GM19035 (cell line): ENCODE measurements around the gene CTTNBP2.

ENCODE experiments used
- ATAC-seq: cut with Tn5 transposase; IDR thresholded peaks from one replicate; pipeline ENCODE4 v1.9.1; 2021; ENCODE audit not compliant: unreplicated experiment

Gene CTTNBP2

DNA sequence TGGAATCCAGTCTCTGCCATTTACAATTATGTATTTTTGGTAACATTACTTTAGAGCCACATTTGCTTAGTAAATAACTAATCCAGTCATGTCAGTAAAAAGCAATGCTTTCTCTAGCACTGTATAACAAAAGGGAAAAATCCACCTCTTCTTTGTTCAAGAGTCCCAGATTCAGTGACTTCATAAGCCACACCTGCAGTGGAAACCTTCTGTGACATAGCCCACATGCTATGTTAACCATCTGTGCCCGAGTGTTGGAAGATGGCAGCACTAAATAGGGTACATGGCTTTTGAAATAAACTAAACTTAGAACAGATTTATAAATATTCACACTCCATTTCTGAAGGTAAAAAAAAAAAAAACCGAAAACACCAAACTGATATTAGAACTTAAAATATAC lies 83.0 kb downstream of the CTTNBP2 start:
- ATAC-seq = no peak

DNA sequence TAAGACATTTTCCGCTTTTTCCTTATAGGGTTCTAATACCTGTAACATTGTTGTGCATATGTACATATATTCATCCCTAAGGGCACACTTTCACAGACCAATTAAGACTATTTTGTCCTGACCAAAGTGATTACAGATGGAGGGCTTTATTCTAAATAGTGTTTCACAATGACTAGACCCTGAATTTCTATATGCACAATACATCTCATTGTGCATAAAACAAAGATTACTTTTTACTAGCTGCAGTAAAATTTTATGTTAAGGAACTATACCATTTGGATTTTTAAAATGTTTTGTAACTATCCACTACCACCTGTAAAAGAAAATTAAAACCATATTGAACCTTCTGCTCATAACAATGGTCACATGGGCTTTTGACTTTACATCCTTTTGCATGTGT lies 87.8 kb downstream of the CTTNBP2 start:
- no peak for ATAC-seq

DNA sequence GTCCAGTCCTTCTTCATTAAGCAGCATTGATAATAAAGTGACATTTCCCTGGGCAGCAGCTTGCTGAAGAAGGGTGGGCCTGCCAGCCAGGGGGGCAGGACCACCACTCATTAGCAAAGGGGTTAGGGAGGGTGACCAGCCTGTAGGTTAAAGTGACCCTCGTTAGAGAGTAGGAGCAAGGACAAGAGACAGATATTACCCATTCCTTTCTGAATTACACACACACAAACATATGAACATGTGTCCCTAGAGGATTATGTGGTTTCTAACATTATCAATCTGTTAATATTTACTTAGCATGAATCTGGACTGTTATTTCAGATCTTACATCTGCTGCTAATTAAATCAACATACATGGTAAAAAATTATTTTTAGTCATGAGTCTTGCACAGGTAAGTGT lies 88.9 kb downstream of the CTTNBP2 start:
- no peak for ATAC-seq

DNA sequence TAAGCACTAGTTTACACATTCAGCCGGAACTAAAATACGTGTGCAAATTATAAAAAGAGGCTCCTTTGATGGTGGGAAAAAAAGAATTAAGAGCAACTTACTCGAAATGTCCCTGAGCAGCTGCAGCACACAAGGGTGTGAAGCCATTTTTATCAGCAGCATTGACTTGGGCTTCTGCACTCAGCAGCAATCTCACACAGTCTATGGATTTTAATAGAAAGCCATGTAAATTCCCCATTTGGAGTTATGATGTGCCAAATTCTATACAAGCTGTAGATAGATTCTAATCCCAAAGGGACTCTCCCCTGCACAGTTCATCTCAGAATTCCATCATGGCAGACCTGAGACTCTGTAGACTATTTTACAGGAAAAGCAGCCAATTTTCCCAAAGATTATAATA lies 90.5 kb downstream of the CTTNBP2 start:
- ATAC-seq = no peak

DNA sequence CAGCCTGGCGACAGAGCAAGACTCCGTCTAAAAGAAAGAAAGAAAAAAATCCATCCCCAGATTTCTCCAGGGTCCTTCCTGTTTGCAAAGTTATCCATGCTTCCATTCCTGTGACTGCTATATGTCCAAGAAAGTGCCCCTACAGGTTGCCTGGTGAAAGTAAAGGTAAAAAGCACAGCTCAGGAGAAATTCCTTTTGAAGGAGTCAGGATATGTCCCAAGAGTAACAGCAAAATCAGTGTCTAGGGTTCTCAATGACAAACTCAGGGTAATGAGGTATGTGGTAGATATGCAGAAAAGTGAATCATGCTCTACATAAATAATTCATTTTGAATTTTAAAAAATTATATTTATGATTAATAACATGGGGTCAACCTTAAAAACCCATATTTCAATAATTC lies 91.5 kb downstream of the CTTNBP2 start:
- ATAC-seq = no peak

DNA sequence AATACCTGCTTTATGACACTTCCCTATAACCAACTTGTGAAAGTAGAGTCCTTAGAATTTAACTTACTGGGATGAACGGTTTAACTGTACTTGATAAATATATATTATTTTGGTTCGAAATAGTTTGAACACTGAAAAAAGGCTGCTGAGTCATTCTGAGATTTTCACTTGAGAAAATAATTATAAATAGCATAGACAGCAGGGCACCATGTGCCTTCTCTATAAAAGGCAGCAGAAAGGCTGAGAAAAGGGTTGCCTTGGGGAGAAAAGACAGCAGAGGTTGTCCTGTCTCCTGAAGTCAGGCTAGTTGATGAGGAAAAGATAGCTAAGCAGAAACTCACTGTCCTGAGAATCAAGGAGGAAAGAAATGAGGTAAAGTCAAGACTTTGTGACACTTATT lies 92.4 kb downstream of the CTTNBP2 start:
- peak; percentile 85 for ATAC-seq

DNA sequence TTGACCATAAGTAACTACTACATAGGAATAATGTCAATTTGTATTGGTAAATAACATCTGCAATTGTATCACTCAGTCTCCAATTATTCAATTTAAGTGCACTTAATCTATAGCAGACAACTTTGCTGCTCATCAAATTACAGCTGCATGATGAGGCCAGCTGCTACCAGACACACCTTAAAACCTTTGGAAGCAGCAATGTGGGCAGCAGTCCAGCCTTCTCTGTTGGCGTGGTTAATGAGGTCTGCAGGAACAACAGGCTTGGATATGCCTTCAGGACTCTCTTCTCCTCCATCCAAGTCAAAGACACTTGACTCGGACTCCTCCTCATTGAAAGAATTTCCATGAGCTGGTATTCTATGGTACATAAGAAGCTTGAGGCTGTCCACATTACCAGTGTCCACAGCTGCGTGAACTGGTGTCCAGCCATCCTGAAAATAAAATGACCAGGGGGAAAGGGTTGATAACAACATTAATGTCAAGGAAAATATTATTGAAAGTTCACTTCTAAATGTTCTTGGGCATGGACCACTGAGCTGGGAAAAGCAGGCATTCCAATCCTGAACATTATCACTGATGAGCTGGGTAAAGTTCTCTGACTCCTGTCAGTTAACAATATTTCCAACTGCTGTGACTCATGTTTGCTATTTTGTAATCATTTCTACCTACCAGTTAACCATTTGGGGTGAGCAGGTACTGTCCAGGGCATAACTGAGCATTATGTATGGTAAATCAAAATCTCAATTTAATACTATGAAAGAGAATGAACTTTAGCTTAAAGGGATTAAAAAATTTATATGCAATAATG lies 95.7 kb downstream of the CTTNBP2 start:
- ATAC-seq = no peak

DNA sequence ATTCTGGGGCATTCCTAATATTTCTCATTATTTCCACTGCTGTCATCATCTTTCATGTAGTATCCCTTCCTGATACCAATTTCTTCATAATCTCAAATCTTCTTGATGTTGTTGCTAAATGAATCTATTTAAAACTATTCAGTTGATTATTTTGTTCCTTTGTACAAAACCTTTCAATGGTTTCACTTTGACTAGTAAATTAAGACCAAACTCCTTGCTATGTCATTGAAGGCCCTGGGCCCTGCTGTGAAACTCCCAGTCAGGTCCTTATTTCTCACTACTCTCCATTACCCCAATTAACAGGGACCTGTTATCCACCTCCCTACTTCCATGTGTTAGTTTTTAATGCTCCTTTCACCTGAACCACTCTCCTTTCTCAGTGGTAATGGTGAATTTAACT lies 97.0 kb downstream of the CTTNBP2 start:
- peak; percentile 39 for ATAC-seq

DNA sequence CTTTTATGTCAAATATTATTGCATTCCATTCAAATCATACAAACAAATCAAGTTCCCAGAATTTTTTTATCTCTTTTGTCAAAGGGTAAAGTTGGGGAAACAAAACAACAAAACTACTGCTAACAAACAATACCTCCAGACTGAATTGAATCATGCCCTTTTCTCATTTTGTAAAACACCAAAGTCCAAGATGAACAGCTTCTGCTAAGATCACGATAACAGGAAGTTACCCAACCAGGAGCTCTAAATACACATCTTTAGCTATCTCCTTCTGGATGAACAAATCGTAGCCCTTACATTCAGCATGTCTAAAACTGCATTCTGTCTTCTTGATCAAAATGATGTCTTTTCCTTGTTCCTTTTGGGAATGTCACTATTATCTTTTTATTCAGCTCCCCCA lies 97.4 kb downstream of the CTTNBP2 start:
- ATAC-seq = no peak

DNA sequence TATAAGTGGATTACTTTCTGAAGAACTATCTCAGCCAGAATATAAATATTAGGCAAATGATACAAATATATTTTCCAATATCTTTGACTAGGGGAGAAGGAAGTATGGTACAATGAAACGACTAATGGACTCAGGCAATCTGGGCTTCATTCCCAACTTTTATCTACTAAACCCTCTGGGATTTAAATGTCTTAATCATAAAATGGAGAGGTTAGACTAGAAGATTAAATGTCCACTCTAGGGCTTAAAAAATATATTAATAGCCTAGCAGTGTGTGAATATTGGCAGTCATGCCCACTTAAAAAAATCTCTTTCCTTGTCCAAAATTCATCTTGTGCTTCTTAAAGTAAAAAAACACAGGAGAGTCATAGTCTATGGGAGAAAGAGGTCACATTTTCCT lies 98.3 kb downstream of the CTTNBP2 start:
- ATAC-seq = no peak

DNA sequence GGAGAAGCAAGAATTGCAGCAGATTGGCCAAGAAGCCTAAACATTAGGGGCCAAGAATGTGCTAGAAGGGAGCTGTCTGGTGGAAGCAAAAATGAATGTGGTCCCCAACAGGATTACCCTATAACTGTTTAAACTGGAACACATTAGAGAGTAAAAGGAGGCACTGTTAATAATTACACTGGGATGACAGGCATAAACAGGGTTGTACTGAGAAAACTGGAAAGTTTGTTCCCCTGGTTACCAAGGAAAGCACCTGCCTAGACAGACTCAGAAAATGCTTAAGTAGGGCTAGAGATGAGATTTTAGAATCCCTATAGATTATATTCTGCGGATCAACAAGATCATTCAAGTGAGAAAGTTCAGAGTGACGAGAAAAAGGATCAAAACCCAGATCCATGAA lies 100.8 kb downstream of the CTTNBP2 start:
- ATAC-seq = no peak

DNA sequence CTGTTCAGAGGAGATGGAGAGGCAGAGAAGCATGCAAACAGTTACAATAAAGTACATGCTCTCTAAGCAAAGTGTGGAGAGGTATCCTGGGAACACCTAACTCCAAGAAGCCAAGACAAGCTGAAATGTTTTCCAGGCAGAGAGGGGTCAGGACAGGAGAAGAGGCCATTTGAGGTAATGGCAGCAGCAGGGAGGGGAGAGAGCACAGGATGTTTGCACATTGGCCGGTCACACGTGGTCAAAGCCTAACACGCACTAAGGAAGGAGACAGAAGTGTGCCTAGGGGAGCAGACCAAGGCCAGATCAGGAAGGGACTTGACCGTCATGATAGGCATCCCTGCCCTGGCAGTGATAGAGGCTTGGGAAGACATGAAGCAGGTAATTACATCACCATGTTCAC lies 101.5 kb downstream of the CTTNBP2 start:
- ATAC-seq = no peak

DNA sequence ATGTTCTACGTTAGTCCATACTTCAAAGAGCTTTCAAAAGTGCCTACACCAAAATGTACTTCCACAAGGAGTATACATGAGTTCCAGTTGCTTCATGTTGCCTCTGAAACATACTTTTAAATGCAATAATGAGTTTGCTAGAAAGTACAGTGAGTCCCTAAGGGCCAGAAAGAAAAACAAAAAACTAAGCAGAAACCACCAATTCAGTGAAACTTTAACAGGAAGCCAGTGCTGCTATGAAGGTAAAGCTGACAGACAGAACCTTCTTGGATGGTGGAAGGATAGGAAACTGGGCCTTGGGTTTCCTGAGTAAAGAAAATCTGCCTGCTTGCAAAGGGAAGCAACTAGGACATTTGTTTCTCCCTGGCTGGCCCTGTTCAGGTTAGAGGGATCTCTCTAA lies 104.2 kb downstream of the CTTNBP2 start:
- no peak for ATAC-seq

DNA sequence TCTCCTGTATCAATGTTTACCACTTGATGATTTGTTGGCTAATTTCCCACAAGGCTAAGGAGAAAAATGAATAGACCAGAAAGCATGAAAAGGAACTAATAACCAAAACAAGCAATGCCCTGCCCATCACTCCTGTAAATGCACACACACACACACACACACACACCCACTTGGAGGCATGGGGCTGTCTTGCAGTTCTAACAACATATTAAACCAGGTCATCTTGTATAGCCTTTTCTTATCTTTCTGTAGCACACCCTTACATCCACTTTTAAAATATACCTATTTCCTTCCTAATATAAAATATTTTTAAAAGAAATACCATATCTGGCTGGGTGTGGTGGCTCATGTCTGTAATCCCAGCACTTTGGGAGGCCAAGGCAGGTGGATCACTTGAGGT lies 105.3 kb downstream of the CTTNBP2 start:
- no peak for ATAC-seq

DNA sequence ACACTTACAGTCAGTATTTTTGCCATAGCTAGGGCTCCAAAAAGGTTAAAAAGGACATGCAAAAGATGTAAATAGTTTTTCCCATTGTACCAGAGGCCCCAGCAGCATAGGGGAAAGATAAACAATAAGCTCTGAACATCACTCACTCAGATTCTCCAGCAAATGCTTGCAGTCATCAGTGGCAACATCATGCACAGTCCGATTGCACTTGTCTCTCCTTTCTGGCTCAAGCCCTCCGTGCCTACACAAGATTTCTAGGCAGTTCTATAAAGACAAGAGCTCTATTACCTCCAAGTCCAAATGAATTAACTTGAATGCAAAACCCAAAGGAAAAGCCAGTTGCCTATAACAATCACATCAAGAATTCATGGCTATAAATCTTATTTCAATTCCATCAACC lies 106.3 kb downstream of the CTTNBP2 start:
- ATAC-seq = no peak

DNA sequence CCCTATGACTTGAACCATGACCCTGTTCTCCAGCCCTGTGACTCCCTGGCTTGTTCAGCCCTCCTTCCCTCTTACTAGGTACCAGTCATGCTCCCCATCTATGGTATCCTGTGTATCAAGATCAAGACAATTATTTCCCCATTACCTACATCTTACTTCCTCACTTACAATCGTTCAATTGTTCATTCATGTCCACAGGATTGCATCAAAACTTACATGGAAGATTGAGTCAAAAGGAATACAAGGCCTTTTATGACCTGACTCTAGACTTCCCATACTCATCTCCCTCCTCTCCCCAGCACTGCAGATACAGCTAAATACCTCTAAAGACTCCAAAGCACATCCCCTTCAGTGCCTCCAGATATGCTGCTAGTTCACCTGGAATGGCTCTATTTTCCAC lies 109.2 kb downstream of the CTTNBP2 start:
- no peak for ATAC-seq

DNA sequence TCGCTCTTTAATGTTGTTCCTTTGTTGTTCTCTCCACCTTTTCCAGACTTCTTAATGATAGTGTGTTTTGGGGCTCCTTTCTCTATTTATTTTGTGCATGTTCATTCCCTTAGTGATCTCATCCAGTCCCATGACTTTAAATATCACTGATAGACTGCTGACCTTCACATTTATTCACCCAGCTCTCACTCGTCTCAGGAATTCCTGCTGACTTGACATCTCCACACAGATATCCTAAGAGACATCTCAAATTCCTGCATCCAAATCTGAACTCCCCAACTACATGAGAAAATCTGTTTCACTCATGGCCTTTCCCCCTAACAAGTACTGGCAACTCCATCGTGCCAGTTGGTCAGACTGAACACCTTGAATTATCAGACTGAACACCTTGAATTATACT lies 111.2 kb downstream of the CTTNBP2 start:
- no peak for ATAC-seq

DNA sequence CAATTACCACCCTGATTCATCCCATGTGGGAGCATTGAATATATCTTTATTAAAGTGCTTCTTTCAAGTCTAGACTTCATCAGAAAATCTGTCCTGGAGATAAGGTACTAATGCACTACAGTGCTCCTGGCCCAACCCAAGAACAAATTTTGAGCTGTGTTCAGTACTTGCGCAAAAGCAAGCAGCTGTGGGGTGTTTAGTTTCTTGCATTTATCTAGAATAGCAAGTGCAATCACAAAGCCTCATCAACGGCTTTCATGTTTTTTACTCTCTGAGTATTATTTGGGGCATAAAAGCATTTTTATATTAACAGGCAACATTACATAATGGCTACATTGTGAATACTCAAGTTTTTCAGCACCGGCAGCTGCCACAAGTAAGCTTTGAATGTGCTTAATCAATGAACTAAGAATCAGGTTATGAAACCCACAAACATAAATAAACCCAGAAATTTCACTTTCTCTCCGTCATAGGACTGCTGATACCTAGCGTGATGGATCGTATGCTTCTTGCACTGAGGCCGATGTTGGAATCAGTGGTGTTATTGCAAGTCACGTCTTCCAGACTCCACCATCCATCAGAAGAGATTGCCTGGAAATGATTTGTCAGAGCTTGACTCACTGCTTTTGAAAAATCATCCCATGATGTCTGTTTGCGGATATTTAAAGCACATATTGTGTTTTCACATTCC lies 113.1 kb downstream of the CTTNBP2 start:
- ATAC-seq = no peak

DNA sequence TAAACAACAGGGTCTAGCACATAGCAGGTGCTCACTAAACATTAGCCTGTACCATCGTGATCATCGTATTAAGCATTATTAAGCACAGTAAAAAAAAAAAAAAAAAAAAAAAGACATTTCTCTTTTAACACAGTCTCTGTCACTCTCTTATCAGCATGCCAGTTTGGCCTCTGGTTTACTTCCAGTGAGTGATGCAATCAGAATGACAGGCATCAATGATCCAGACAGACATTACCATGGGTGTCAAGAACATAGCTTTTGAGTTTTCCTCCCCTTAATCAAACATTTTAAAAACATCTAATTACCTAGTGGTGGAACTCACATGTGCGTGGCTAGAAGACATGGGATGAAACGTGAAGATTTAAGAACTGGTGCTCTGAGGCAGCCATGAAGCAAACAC lies 115.8 kb downstream of the CTTNBP2 start:
- ATAC-seq = no peak

DNA sequence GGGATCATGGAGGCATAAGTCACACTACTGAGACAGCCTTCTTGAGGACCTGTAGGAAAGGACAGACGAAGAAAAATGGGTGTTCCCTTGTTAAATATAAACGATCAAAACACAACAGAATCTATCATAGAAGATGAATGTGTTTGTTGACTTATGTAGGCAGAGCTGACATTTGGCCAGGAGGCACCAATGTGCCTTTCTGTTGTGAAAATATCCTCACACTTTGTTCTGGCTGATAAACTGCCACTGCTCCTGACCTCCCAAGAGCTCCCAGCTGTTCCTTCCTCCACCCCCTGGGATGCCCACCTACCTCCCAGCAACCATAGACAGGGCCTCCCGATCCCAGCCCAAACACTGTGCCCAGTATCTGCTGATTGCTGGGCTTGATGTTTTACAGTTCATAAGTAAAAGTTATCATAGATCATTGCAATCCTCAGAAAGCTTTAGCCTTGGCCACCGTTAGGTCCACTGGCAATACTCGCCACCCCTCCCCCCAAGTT lies 116.6 kb downstream of the CTTNBP2 start:
- ATAC-seq = no peak

DNA sequence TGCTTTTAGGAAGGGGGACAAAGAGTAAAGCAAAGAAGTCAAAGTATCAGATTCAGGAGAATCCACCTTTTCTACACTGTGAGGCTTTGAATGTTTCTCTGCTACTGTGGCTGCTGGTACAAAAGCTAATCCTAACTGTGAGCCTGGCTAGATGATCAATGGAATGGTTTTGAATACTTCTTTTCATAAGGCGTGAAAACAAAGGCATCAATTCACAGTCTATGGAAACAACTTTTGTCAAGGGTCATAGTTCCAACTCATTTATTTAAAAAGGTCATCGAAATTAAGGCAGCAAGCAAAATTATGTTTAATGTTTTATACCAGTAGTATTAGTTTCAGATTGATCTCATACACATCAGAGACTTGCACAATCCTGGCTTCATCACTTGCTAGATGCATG lies 118.1 kb downstream of the CTTNBP2 start:
- ATAC-seq = no peak

DNA sequence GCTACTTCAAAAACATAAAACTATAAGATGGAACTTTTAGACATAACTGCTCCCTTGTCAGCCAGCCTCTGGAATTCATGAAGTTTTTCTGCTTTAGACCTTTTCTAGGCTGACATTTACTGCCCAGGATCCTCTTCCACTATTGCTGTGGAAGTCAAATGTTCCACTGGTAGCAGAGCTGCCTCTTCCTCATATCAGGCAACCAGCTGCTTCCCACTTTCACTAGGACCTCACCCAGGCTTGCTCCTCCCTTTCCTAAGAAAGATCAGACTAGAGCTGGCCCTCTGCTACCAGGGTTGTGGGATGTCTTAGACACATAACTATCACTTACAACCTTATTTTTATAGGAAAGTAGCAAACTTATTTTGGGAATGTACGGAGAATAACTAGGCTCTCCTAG lies 121.5 kb downstream of the CTTNBP2 start:
- ATAC-seq = no peak
